Measurements from ENCODE around the gene DISP3.

DNA sequence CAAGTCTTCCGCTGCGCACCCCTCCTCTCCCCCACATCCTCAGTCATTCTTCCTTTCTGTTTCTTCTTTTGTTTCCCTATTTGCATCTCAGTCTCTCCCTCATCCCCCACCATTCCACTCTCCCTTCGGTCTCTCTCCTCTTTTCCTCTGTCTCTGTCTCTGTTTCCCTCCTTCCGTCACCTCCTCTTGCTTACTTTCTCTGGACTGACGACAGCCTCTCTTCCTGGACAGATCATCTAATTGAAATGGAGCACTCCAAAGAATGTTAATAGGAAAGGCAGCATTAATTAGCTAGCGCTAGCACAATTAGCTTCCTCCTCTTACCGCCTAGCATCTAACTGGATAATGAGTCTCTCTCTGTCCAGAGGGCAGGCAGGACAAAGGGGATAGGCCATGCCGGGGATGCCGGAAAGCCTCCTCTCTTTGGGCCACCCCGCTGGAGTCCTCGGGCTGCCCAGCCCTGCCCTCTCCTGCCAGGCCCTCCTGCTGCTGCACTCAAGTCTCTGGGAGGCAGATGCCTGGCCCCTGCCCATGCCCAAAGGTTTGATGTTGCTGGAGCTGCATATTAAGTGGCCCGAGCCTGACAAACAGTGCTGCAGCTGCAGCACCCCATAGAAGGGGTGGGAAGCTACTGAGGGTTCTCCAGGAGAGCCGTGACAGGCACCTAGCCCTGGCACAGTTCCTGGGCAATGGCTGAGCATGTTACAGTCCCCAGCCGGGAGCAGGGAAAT is 20.8 kb downstream of the DISP3 start:
- TF ChIP-seq POLR2A (IDR thresholded peaks at IDR 0.05), result no peak
- TF ChIP-seq CTCF (IDR thresholded peaks at IDR 0.05), result no peak
